AG04450 (cell line): ENCODE measurements around the gene PDC. TPM values are rescaled to one million over a fixed set of nuclear protein-coding genes. Genes with fewer than 3 reads are reported as not detected.

ENCODE experiments used
- CTCF ChIA-PET: fragments of 300-600, 350-600 bp; formaldehyde crosslinking; extraction: SDS; loops from one replicate; lab custom pipeline; 2022; ENCODE audit warnings: antibody characterized with exemption, inconsistent platforms; lab: Charles Lee
- POLR2A ChIA-PET: fragments of 350-600 bp; formaldehyde crosslinking; extraction: SDS; loops from one replicate; lab custom pipeline; 2021; ENCODE audit warnings: antibody characterized with exemption, inconsistent platforms; lab: Yijun Ruan, JAX
- DNase-seq: peaks from one replicate; pipeline ENCODE4 v3.0.0-alpha.2; 2011; ENCODE audit warnings: low read depth, low spot score
- H3K27ac ChIP-seq: one replicate; pipeline ENCODE4 v1.5.1; 2012; ENCODE audit warnings: low read depth, low read length, control low read depth
- H3K27me3 ChIP-seq: one replicate; pipeline ENCODE4 v1.6.0; 2012; ENCODE audit warnings: low read length; ENCODE audit not compliant: control insufficient read depth, insufficient read depth
- H3K4me3 ChIP-seq: 2 replicates; pipeline ENCODE4 v1.5.1; 2011; ENCODE audit warnings: mild to moderate bottlenecking, low read depth, low read length, control low read depth
- H3K9me3 ChIP-seq: 2 replicates; pipeline ENCODE4 v1.5.1; 2012; ENCODE audit warnings: low read length; ENCODE audit not compliant: control insufficient read depth, insufficient read depth
- polyA plus RNA-seq: library from polyadenylated mRNA; depleted of rRNA; stranded (reverse); fragments of >200 nt; gene quantifications from 2 replicates; pipeline ENCODE4 v1.2.3, GENCODE V29; 2011
- TF ChIP-seq, protein P1 (sequence below): IDR thresholded peaks from 2 replicates; pipeline ENCODE4 v1.5.1; 2011; ENCODE audit warnings: low read depth, low read length, control low read depth, inconsistent platforms

PDC gene
- polyA plus RNA-seq, 1 experiment = not detected

GRCh38 chr1:186498695-186499389 lies 37.9 kb upstream of the PDC start:
- DNase-seq = no peak
- TF ChIP-seq, protein P1, sequence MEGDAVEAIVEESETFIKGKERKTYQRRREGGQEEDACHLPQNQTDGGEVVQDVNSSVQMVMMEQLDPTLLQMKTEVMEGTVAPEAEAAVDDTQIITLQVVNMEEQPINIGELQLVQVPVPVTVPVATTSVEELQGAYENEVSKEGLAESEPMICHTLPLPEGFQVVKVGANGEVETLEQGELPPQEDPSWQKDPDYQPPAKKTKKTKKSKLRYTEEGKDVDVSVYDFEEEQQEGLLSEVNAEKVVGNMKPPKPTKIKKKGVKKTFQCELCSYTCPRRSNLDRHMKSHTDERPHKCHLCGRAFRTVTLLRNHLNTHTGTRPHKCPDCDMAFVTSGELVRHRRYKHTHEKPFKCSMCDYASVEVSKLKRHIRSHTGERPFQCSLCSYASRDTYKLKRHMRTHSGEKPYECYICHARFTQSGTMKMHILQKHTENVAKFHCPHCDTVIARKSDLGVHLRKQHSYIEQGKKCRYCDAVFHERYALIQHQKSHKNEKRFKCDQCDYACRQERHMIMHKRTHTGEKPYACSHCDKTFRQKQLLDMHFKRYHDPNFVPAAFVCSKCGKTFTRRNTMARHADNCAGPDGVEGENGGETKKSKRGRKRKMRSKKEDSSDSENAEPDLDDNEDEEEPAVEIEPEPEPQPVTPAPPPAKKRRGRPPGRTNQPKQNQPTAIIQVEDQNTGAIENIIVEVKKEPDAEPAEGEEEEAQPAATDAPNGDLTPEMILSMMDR = no peak
- H3K27me3 ChIP-seq = no peaks in the 10 kb centered on the region
- ChIA-PET POLR2A (interaction anchor here (0.7 kb wide), 1 partner anchor 20 kb away, joined by 3 read pairs; no protein-coding TSS in a partner anchor), CTCF (no interaction called here)
- no peak overlapping the region for H3K4me3 ChIP-seq
- H3K27ac ChIP-seq = no peak overlapping the region
- H3K9me3 ChIP-seq = no peaks in the 10 kb centered on the region

GRCh38 chr1:186498071-186498470 lies 37.2 kb upstream of the PDC start:
- Histone ChIP-seq H3K27me3 (no peaks in the 10 kb centered on the region), H3K27ac (no peak overlapping the region), H3K9me3 (no peaks in the 10 kb centered on the region), H3K4me3 (no peak overlapping the region)
- TF ChIP-seq, protein P1 = no peak
- ChIA-PET POLR2A (no interaction called here), CTCF (interaction anchor here (1.0 kb wide), 1 partner anchor 12 kb away, joined by 3 read pairs; no protein-coding TSS in a partner anchor)
- DNase-seq = no peak

- DNase-seq = no peak
- Histone ChIP-seq H3K27ac (no peak overlapping the region), H3K27me3 (no peaks in the 10 kb centered on the region), H3K9me3 (no peaks in the 10 kb centered on the region), H3K4me3 (no peak overlapping the region)
- CTCF ChIA-PET = interaction anchor here (1.0 kb wide), 1 partner anchor 11 kb away, joined by 3 read pairs; no protein-coding TSS in a partner anchor
- POLR2A ChIA-PET = no interaction called here
- TF ChIP-seq, protein P1 = no peak
Observed at GRCh38 chr1:186497651-186498050, 36.7 kb upstream of the PDC start.

DNA sequence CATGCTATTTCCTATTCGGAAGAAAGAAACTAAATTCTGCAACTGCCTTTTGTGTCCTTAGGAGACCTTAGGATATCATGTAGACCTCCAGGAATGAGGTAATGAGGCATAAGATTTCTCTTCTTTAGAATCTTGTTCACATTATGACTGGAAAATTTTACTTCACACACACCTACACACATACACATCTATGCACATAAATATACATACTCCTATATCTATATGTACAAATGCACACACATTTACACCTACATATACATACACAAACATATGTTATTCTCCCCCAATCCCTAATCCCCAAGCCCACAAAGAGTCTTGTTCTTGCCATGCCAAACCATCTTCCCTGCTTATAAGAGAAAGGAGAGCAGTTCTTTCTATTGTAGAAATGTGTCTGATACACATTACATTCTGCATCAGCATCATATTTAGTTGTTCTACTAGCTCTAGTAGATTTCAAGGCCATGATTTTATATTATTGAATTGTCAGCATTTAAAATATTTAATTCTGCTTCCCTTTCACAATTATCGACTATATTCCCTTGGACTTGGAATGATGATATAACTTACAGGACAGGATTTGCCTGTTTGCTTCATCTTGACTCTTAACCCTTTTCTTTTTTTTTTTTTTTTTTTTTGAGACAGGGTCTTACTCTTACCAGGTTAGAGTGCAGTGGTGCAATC lies 35.4 kb upstream of the PDC start:
- POLR2A ChIA-PET = no interaction called here
- H3K27me3 ChIP-seq = no peaks in the 10 kb centered on the region
- TF ChIP-seq, protein P1 = no peak
- no peak overlapping the region for H3K4me3 ChIP-seq
- CTCF ChIA-PET = no interaction called here
- H3K27ac ChIP-seq = no peak overlapping the region
- no peaks in the 10 kb centered on the region for H3K9me3 ChIP-seq
- no peak for DNase-seq

- DNase-seq = no peak
- H3K27me3 ChIP-seq = no peaks in the 10 kb centered on the region
- H3K27ac ChIP-seq = no peak overlapping the region
- ChIA-PET POLR2A (no interaction called here), CTCF (interaction anchor here (0.6 to 1.2 kb wide), 2 partner anchors 492 to 1467 kb away, joined by 3 read pairs; no protein-coding TSS in a partner anchor)
- H3K4me3 ChIP-seq = no peak overlapping the region
- no peaks in the 10 kb centered on the region for H3K9me3 ChIP-seq
- TF ChIP-seq, protein P1 = no peak
Observed at GRCh38 chr1:186494832-186495271, 33.9 kb upstream of the PDC start.
